Endothelial cell of umbilical vein (primary cell): ENCODE data around the gene AGBL4. TPM values are rescaled to one million over a fixed set of nuclear protein-coding genes. Genes with fewer than 3 reads are reported as not detected.

ENCODE experiments used
- BruUV-seq: library from RNA; stranded (reverse); fragments of 400-500 nt; replicated peaks from 2 replicates; lab custom pipeline; 2021; lab: Mats Ljungman, UMichigan
- CTCF ChIA-PET: fragments of 300-600, 350-600 bp; sonication (Branson Sonifier 250); formaldehyde crosslinking; loops from one replicate; lab custom pipeline; 2021; ENCODE audit warnings: antibody characterized with exemption, inconsistent platforms; lab: Charles Lee
- POLR2A ChIA-PET: fragments of 300-600, 350-600 bp; sonication (Branson Sonifier 250); formaldehyde crosslinking; loops from one replicate; lab custom pipeline; 2021; ENCODE audit warnings: antibody characterized with exemption, inconsistent platforms; lab: Charles Lee
- DNase-seq: peaks from one replicate; pipeline ENCODE4 v3.0.0-alpha.2; 2011; ENCODE audit warnings: low read depth, low spot score
- FAIRE-seq: peaks from 2 replicates; lab custom pipeline; 2011; peaks lifted over from hg19 to GRCh38; lab: Jason Lieb, UNC
- H2AFZ ChIP-seq: 2 replicates; pipeline ENCODE4 v1.6.0; 2012; ENCODE audit warnings: low read depth, low read length, control low read depth, inconsistent platforms
- H3K27ac ChIP-seq: 2 replicates; pipeline ENCODE4 v1.5.1; 2011; ENCODE audit warnings: low read depth, mild to moderate bottlenecking, control low read depth, low read length, moderate library complexity; ENCODE audit not compliant: insufficient read depth
- H3K27me3 ChIP-seq, 2 experiments: 2 replicates each; pipeline versions ENCODE4 v1.6.0 to v1.6.1; 2011; ENCODE audit warnings: low read length in 2 of 2, mixed read lengths in 1 of 2; ENCODE audit not compliant: control insufficient read depth in 2 of 2, insufficient read depth in 2 of 2
- H3K36me3 ChIP-seq, 2 experiments: 2 replicates in 1 of 2; 3 replicates in 1 of 2; pipeline ENCODE4 v1.5.1; 2011; ENCODE audit warnings: low read length in 2 of 2, mild to moderate bottlenecking in 1 of 2, moderate library complexity in 1 of 2; ENCODE audit not compliant: control insufficient read depth in 2 of 2, insufficient read depth in 2 of 2; ENCODE audit errors: extremely low read depth in 1 of 2
- H3K4me1 ChIP-seq: 3 replicates; pipeline ENCODE4 v1.5.1; 2011; ENCODE audit warnings: mild to moderate bottlenecking, low read length; ENCODE audit not compliant: control insufficient read depth, insufficient read depth; ENCODE audit errors: extremely low read depth
- H3K4me2 ChIP-seq: 2 replicates; pipeline ENCODE4 v1.6.1; 2011; ENCODE audit warnings: low read length, control low read depth, mixed read lengths; ENCODE audit not compliant: insufficient read depth
- H3K4me3 ChIP-seq, 3 experiments: fragments of 200-600 bp in 1 of 3; sonication (generic), shearing (Covaris generic) in 1 of 3; replicated peaks in 1 of 3; 2 replicates each; pipeline ENCODE4 v1.5.1; 2011 to 2016; ENCODE audit warnings: control low read depth in 3 of 3, low read length in 3 of 3, mild to moderate bottlenecking in 2 of 3, inconsistent platforms in 1 of 3, low read depth in 1 of 3, moderate library complexity in 1 of 3; ENCODE audit not compliant: insufficient read depth in 1 of 3
- H3K79me2 ChIP-seq: 2 replicates; pipeline ENCODE4 v1.6.0; 2012; ENCODE audit warnings: low read length, inconsistent platforms; ENCODE audit not compliant: control insufficient read depth, insufficient read depth
- H3K9ac ChIP-seq: replicated peaks from 2 replicates; pipeline ENCODE3; 2011; ENCODE audit warnings: low read length, control low read depth; ENCODE audit not compliant: insufficient read depth; ENCODE audit errors: extremely low read depth
- H3K9me1 ChIP-seq: replicated peaks from 3 replicates; pipeline ENCODE4 v1.6.0; 2011; ENCODE audit warnings: mild to moderate bottlenecking, low read length; ENCODE audit not compliant: control insufficient read depth, insufficient read depth; ENCODE audit errors: extremely low read depth
- H3K9me3 ChIP-seq: replicated peaks from 2 replicates; pipeline ENCODE4 v1.5.1; 2012; ENCODE audit warnings: low read length, inconsistent platforms; ENCODE audit not compliant: control insufficient read depth, insufficient read depth
- H4K20me1 ChIP-seq: replicated peaks from 2 replicates; pipeline ENCODE3; 2011; ENCODE audit warnings: mild to moderate bottlenecking, low read length; ENCODE audit not compliant: control insufficient read depth, insufficient read depth; ENCODE audit errors: extremely low read depth
- CTCF ChIP-seq, 2 donors: IDR thresholded peaks; 1 replicate in 1 of 2; 2 replicates in 1 of 2; pipeline ENCODE4 v1.5.1; 2011; ENCODE audit warnings: low read length in 2 of 2, mild to moderate bottlenecking in 2 of 2, moderate library complexity in 2 of 2, control low read depth in 1 of 2, inconsistent platforms in 1 of 2, low read depth in 1 of 2; ENCODE audit not compliant: insufficient read depth in 1 of 2; ENCODE audit errors: extremely low read depth in 1 of 2
- EZH2 ChIP-seq: IDR thresholded peaks from 2 replicates; pipeline ENCODE4 v1.6.1; 2012; ENCODE audit warnings: borderline replicate concordance, low read depth, mild to moderate bottlenecking, moderate library complexity, low read length, inconsistent platforms; ENCODE audit not compliant: severe bottlenecking
- FOS ChIP-seq: IDR thresholded peaks from 2 replicates; pipeline ENCODE4 v1.6.1; 2011; ENCODE audit warnings: mild to moderate bottlenecking, low read length, moderate library complexity, borderline replicate concordance; ENCODE audit not compliant: insufficient read depth
- GATA2 ChIP-seq: IDR thresholded peaks from 2 replicates; pipeline ENCODE4 v1.7.0; 2011; ENCODE audit warnings: low read depth, mild to moderate bottlenecking, moderate library complexity, mixed read lengths, low read length; ENCODE audit not compliant: insufficient read length, insufficient read depth
- JUN ChIP-seq: IDR thresholded peaks from 2 replicates; pipeline ENCODE4 v1.6.1; 2011; ENCODE audit warnings: borderline replicate concordance, low read depth; ENCODE audit not compliant: insufficient read length, insufficient read depth
- MYC ChIP-seq: IDR thresholded peaks from one replicate; pipeline ENCODE4 v1.6.1; 2011; ENCODE audit warnings: mild to moderate bottlenecking, low read depth, low read length
- POLR2A ChIP-seq: IDR thresholded peaks from 2 replicates; pipeline ENCODE4 v1.6.1; 2012; ENCODE audit warnings: low read depth, mild to moderate bottlenecking, control low read depth, low read length
- POLR2AphosphoS5 ChIP-seq: IDR thresholded peaks from 2 replicates; pipeline ENCODE4 v1.6.1; 2012; ENCODE audit warnings: low read depth, mild to moderate bottlenecking, control low read depth, low read length, moderate library complexity; ENCODE audit not compliant: insufficient read depth
- dilution Hi-C: fragments of 300-500 bp; cut with MboI; formaldehyde crosslinking; loops from one replicate; pipeline ENCODE4 v1.15.0; 2019; ENCODE audit warnings: low sequenced_read_pairs; ENCODE audit not compliant: extremely low pct_ligation_motif_present
- intact Hi-C: fragments of 100-400 bp; cut with micrococcal nuclease; formaldehyde crosslinking; loops from one replicate; pipeline ENCODE4 v1.10.0; 2022
- polyA plus RNA-seq, 4 experiments: library from polyadenylated mRNA; depleted of rRNA in 3 of 4; stranded (reverse) in 3 of 4; unstranded in 1 of 4; fragments of >200 nt; gene quantifications; 2 replicates each; pipeline versions ENCODE4 v1.2.1 to v1.2.3, GENCODE V29; 2011 to 2012; ENCODE audit warnings: missing spikeins in 1 of 4
- total RNA-seq: library from RNA; stranded (reverse); gene quantifications from 2 replicates; pipeline ENCODE4 v1.2.3, GENCODE V29; 2021
- TF ChIP-seq, protein P1 (sequence below): IDR thresholded peaks from 2 replicates; pipeline ENCODE4 v1.6.1; 2011; ENCODE audit not compliant: insufficient read depth, insufficient read length

Gene AGBL4
- total and polyA plus RNA-seq, 2 donors (not counting 3 experiments of a cell fraction or from before 2014, with no cell fraction given), result not detected

GRCh38 chr1:49677706-49678105 lies 346.0 kb downstream of the AGBL4 start:
- H3K9me1 ChIP-seq, result no peaks in the 10 kb centered on the region
- H4K20me1 ChIP-seq, result no peaks in the 10 kb centered on the region
- intact Hi-C loops (no loop called here), dilution Hi-C loops (no loop called here)
- no peaks in the 10 kb centered on the region for H3K4me1 ChIP-seq
- CTCF ChIA-PET, result no interaction called here
- TF ChIP-seq CTCF (IDR thresholded peaks at IDR 0.05; ENCODE audit: extremely low read depth in 1 of 2, insufficient read depth in 1 of 2, low read depth in 1 of 2, low read length in 2 of 2), result no peak
- no peak for TF ChIP-seq POLR2A
- TF ChIP-seq JUN, result no peak
- no peak for TF ChIP-seq EZH2
- TF ChIP-seq GATA2, result no peak
- TF ChIP-seq, protein P1, sequence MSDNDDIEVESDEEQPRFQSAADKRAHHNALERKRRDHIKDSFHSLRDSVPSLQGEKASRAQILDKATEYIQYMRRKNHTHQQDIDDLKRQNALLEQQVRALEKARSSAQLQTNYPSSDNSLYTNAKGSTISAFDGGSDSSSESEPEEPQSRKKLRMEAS, result no peak
- TF ChIP-seq FOS, result no peak
- no peak for TF ChIP-seq MYC
- no peak for TF ChIP-seq POLR2AphosphoS5
- no peaks in the 10 kb centered on the region for H3K36me3 ChIP-seq
- no TSS peak for BruUV-seq
- POLR2A ChIA-PET, result no interaction called here
- no peak overlapping the region for H3K27ac ChIP-seq
- no peak overlapping the region for H2AFZ ChIP-seq
- H3K4me2 ChIP-seq, result no peak overlapping the region
- no peaks in the 10 kb centered on the region for H3K79me2 ChIP-seq
- FAIRE-seq, result no peak
- no peak overlapping the region for H3K4me3 ChIP-seq
- no peak overlapping the region for H3K9ac ChIP-seq
- DNase-seq, result no peak
- peaks cover under 1% of the 10 kb centered on the region for H3K9me3 ChIP-seq
- no peaks in the 10 kb centered on the region for H3K27me3 ChIP-seq
